KOPT-K1 (cell line): ENCODE measurements around the gene PTPRN2.

Experiments used
- H3K27ac ChIP-seq: fragments of 200-600 bp; sonication (generic); 2 replicates; pipeline ENCODE4 v1.5.1; 2016; ENCODE audit warnings: antibody characterized with exemption, mild to moderate bottlenecking, low read depth, low read length; ENCODE audit not compliant: poor library complexity, severe bottlenecking
- H3K36me3 ChIP-seq: fragments of 200-600 bp; sonication (generic); 2 replicates; pipeline ENCODE4 v1.5.1; 2017; ENCODE audit warnings: antibody characterized with exemption, mild to moderate bottlenecking, low read length, moderate library complexity; ENCODE audit not compliant: insufficient read depth
- H3K9me3 ChIP-seq: fragments of 200-600 bp; sonication (generic); 2 replicates; pipeline ENCODE4 v1.5.1; 2017; ENCODE audit warnings: antibody characterized with exemption, low read length, mild to moderate bottlenecking; ENCODE audit not compliant: insufficient read depth, poor library complexity, severe bottlenecking

PTPRN2 gene

DNA sequence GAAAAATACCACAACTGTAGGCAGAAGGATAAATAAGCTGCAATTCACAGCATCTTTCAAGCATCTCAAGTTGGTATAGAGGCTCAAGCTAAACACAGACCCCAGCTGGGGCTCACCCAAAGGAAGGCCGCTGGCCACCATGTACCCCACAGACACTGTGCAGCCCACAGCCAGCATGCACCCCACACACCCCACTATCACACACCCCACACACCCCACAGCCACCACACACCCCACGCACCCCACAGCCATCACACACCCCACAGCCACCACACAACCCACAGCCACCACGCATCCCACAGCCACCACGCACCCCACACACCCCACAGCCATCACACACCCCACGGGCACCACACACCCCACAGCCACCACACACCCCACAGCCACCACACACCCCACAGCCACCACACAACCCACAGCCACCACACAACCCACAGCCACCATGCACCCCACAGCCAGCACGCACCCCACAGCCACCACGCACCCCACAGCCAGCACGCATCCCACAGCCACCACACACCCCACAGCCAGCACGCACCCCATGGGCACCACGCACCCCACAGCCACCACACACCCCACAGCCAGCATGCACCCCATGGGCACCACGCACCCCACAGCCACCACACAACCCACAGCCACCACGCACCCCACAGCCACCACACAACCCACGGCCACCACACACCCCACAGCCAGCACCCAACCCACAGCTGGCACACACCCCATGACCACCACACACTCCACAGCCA is 1036.1 kb downstream of the PTPRN2 start:
- H3K27ac ChIP-seq: no peak overlapping the region
- peaks cover 26% of the 10 kb centered on the region; the same call in 1 of the 2 replicates for H3K36me3 ChIP-seq
- H3K9me3 ChIP-seq: no peaks in the 10 kb centered on the region

DNA sequence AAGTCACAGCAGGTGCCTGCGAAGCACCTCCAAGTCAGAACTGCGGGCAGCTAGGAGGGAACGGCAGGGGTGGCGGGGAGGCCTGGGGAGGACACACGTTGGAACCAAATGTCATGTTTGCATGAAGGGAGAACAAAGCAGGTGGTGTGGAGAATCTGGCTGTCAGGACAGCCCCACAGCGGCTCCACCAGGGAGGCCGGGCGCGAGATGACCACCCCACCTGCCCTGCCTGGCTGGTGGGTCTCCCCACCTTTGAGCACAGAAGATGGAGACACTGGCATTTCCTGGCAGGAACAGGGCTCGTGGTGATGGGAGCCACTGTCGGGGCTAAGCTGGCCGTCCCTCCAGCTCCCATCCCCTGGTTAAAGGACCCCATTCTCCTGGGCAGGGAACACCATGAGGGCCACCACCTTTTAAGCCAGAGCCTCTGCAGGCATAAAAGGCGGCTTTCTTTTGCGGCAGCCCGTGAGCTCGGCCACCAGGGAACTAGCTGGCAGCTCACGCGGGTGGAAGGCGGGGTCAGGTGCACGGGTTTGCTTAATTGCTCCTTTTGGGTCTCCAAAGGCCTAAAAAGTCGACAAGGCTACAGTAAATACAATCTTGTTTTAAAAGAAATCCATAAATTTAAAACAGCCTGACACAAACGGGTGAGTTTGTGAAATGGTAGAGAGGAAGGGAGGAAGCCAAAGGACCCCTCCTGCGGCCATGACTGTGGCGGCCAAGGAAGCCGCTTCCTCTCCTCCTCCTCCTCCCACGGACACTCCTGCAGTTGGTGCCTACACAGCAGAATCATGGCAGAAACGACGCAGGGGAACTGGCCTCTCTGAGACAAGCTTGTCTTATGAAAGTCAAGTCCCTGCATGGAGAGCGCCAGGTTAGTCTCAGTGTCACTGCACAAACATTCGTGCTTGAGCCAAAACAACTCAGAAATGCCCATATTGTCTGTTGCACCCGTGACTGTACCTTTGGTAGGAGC is 1037.0 kb downstream of the PTPRN2 start:
- H3K36me3 ChIP-seq: peaks cover 28% of the 10 kb centered on the region; the same call in 1 of the 2 replicates
- H3K27ac ChIP-seq: no peak overlapping the region
- no peaks in the 10 kb centered on the region for H3K9me3 ChIP-seq

DNA sequence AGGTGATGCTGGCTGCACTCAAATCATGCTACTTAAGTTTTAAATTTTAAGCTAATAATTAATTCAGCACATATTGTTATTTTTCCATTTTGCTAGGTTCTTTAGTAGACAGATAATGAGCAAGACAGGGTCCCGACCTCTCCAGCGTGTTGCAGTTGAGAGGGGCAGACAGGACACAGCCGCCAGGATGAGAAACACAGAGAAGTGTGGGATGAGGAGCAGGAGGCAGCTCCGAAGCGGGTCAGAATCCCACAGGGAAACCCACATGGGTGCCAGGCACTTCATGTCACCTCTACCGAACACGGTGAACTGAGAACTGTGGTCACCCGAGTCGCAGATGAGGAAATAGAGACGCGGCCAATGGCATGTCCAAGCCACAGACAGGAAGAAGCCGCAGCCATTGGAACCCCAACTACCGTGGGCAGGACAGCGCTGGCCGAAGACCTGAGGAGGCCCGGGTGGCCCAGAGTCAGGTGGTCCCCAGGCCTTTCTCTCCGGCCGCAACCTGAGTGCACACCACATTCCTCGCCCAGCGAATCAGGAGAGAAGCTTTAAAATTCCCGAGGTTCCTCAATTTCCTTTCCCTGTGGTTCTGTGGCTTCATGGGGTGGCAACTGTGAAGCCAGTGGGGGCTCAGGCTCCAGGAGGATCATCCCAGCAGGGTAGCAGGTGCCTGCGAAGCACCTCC is 1037.9 kb downstream of the PTPRN2 start:
- no peaks in the 10 kb centered on the region for H3K9me3 ChIP-seq
- H3K27ac ChIP-seq: no peak overlapping the region
- H3K36me3 ChIP-seq: peaks cover 33% of the 10 kb centered on the region; the same call in 1 of the 2 replicates

DNA sequence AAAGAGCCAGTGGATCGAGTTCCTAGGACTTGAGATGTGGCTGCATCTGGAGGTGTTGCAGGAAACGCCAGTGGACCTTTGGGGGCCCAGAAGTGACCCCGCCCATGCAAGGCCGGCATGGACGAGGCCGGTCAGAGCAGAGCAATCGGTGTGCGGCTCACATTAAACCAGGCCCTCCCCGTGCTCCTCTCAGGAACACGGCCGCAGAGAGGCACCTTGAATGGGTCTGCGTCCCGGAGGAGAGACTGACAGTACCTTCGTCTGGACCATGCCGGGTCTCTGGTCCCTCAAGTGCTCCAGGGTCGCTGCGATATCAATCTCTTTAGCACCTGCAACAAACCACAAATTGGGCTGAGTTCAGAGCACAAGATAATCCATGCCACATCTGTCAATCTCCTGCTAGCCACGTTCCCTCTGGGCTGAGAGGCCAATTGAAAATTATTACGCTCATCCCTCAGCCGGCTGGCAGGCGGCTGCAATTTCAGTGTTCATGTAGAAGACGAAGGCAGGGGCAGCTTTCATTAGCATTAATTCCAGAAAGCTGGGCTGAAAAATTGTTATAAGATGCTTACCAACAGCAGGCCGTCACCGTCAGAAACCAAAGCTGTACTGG is 1038.8 kb downstream of the PTPRN2 start:
- Histone ChIP-seq H3K9me3 (no peaks in the 10 kb centered on the region), H3K36me3 (peaks cover 36% of the 10 kb centered on the region; the same call in 1 of the 2 replicates), H3K27ac (no peak overlapping the region)

DNA sequence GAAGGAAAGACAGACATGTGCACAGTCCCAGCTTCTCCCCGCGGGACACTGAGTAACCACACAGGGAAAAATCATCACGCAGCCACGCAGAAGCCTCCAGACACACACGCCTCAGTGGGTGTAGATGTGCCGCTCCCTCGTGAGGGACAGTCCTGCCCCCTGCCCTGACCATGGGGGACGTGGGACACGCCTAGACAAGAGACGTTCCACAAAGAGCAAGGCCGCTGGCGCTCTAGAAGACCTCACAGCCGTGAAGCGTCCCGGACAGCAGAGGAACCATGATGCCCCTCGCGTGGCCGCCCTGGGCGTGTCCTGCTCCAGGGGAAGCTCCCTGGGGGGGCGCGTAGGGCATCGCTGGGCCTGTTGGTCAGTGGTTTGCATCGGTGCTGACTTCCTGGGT is 1040.0 kb downstream of the PTPRN2 start:
- no peaks in the 10 kb centered on the region for H3K9me3 ChIP-seq
- no peak overlapping the region for H3K27ac ChIP-seq

DNA sequence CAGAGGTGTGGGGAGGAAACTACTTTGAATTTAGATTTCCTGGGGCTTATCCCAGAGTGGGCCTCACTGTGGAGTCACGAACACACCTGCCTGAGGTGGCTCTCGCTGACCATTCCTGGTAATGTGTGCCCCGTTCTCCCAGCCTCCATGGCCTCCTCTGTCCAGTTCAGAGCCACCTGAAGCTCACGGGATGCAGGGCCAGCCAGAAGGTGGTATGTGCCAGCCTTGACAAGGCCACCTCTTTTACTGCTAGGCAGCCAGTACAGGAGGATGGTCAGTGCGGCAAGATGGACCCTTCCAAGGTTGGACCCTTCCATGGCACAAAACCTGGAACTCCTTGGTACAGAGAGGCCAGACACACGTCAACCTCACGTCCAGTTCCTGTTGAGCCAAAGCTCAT is 1040.5 kb downstream of the PTPRN2 start:
- Histone ChIP-seq H3K27ac (no peak overlapping the region), H3K36me3 (peaks cover 32% of the 10 kb centered on the region; the same call in 1 of the 2 replicates), H3K9me3 (no peaks in the 10 kb centered on the region)

More for the DNA sequence above, 1040.0 kb downstream of the PTPRN2 start:
- H3K36me3 ChIP-seq: peaks cover 33% of the 10 kb centered on the region; the same call in 1 of the 2 replicates

DNA sequence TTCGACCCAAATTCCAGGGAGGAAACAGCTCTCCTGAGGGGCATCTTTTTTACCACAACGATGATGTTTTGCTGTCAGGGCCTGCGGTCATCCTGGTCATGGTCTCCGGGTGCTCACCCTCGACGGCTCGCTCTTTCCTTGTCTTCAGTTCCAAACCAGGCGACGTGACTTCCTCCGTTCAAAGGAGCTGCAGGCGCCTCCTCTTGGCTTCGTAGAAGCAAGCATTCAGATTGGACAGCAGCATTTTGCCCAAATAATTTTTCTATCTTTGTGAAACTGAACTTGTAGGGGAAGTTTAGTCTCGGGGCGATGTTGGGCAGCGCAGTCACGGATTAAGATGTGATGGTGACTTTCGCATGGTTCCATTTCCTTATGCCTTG is 1042.0 kb downstream of the PTPRN2 start:
- H3K9me3 ChIP-seq: no peaks in the 10 kb centered on the region
- peaks cover 32% of the 10 kb centered on the region; the same call in 1 of the 2 replicates for H3K36me3 ChIP-seq
- H3K27ac ChIP-seq: no peak overlapping the region

DNA sequence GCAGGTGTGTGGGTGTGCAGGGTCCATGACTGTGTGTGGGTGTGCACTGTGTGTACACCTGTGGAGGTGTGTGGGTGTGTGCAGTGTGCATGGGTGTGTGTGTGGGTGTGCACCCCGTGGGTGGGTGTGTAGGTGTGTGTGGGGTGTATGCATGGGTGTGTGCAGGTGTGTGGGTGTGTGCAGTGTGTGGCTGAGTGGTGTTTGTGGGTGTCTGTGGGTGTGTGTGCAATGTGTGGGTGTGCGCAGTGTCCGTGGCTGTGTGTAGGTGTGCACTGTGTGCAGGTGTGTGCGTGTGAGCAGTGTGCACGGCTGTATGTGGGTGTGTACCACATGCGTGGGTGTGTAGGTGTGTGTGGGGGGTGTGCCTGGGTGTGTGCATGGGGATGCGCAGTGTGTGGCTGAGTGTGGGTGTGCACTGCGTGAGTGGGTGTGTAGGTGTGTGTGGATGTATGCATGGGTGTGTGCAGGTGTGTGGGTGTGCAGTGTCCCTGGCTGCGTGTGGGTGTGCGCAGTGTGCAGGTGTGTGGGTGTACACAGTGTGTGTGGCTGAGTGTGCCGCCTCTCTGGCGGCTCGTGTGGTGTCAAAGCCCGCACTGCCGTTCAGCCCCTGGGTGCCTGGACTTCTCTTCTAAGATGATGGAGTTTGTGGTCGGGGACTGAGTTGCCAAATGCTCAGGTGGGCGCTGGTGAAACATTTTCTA is 1042.5 kb downstream of the PTPRN2 start:
- no peaks in the 10 kb centered on the region for H3K9me3 ChIP-seq
- H3K27ac ChIP-seq: no peak overlapping the region
- H3K36me3 ChIP-seq: peaks cover 32% of the 10 kb centered on the region; the same call in 1 of the 2 replicates

DNA sequence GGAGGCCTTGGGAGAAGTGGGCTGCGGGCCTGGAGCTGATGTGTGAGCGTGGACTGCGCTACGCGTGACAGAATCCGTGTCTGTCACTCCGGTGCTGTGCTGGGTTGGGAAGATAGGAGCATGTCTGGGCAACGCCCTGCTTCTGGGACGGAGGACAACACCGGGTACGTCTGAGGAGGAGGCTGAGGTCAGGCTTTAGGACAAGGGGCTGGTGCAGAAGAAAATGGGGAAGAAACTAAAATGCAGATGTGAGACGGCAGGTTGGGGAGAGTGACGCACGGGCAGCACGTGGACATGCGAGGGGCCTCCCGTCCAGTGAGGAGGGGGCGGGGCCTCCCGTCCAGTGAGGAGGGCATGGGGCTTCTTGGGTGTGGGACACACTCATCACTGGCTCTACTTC is 1043.4 kb downstream of the PTPRN2 start:
- no peaks in the 10 kb centered on the region for H3K9me3 ChIP-seq
- H3K36me3 ChIP-seq: peaks cover 32% of the 10 kb centered on the region; the same call in 1 of the 2 replicates

DNA sequence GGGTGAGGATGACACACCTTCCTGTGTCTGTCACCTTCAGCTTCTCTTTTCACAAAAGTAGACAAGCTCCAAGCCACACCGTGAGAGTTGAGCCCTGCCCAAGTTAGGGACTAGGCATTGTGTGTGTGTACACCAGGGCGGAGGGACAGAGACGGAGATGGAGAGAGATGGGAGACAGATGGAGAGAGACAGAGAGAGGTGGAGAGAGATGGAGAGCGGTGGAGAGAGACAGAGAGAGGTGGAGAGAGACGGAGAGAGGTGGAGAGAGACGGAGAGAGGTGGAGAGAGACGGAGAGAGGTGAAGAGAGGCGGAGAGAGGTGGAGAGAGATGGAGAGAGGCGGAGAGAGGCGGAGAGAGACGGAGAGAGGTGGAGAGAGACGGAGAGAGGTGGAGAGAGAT is 1043.8 kb downstream of the PTPRN2 start:
- H3K9me3 ChIP-seq: no peaks in the 10 kb centered on the region
- H3K27ac ChIP-seq: no peak overlapping the region
- peaks cover 29% of the 10 kb centered on the region; the same call in 1 of the 2 replicates for H3K36me3 ChIP-seq

More for the DNA sequence above, 1043.4 kb downstream of the PTPRN2 start:
- H3K27ac ChIP-seq: no peak overlapping the region

DNA sequence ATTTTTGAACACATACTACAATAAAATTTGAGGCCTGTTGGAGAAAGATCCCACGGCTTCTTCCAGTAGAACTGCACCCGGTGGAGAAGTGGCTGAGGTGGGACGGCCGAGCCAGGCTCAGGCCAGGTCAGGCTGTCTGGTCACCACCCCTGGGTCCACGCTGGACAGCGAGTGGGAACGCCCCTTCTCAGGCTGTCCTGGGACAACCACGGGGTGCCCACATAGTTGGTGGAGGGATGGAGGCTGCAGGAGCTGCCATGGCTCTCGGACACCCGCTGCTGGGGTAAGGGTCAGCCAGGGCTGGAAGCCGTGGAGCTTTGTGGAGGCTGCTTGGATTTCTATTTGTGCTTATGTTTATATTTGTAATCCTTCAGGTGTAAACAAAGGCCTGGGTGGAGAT is 1044.3 kb downstream of the PTPRN2 start:
- no peaks in the 10 kb centered on the region for H3K9me3 ChIP-seq
- H3K27ac ChIP-seq: no peak overlapping the region
- peaks cover 26% of the 10 kb centered on the region; the same call in 1 of the 2 replicates for H3K36me3 ChIP-seq

DNA sequence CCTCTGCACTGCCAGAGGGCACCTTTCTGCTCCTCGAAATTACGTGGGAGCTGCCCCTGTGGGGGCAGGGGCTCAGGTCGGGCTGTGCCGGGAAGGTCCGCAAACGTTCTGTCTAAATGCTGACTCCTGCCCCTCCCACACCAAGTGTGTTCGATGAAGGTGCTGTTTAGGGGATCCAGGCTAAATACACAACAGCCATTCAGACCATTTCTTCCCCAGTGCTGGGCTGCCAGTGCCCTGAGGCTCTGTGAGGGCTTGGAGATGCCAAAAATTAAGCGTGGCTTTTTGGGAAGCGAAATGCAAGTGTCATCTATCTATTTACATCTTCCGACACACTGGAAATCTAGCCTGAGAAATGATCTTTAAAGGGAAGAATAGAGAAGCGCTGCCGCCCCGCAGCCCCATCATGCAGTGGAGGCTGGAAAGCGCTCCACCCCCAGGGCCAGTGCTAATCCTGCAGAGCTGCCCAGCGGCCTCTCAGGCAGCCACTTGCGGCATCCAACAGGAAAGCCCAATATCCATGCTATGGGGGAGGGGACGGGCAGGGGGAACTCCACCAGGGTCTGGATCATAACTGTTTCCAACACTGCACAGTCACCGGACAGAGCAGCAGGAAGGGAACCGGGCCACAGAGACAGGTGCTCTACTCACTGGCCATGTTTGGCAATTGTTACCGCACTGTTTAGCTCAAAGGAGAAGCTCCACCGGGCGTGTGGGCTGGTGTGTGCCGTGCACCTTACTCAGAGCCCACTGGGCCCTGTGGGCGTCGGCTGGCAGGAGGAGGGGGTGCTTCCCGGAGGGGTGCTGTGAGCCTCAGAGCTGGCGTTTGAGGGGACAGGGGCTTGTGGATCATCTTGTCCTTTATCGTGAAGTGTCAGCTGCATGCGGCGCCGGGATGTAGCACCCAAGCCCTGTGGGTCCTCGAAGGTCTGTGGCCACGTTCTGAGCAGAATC is 1045.3 kb downstream of the PTPRN2 start:
- Histone ChIP-seq H3K9me3 (no peaks in the 10 kb centered on the region), H3K27ac (no peak overlapping the region), H3K36me3 (peaks cover 19% of the 10 kb centered on the region; the same call in 1 of the 2 replicates)
